CD4-positive, alpha-beta T cell treated with Interferon gamma for 1 hour (primary cell): Measurements from ENCODE around the gene PDILT.
"Not testable (repeated sequence)": the region's sequence is repeated elsewhere in the genome, so short reads cannot be mapped to it uniquely, and the experiment has no call there.

Source experiments
- DNase-seq: peaks from one replicate; pipeline ENCODE4 v3.0.0-alpha.2; 2020

The PDILT gene

GRCh38 chr16:20404637-20405036 is at the start of gene PDILT:
PDILT (minus strand) TSS chr16:20404737; CDS start chr16:20399300, 5,437 bp downstream.
- DNase-seq, result no peak

- DNase-seq, result not testable (repeated sequence)
Observed at GRCh38 chr16:20453633-20454032, 49.1 kb upstream of the PDILT start.

- not testable (repeated sequence) for DNase-seq
Observed at GRCh38 chr16:20451364-20451763, 46.8 kb upstream of the PDILT start, which contains the start of gene ACSM2A. ACSM2A (plus strand) TSS chr16:20451521; CDS start chr16:20460115, 8,594 bp downstream.

GRCh38 chr16:20446652-20447393 is 42.3 kb upstream of the PDILT start:
- not testable (repeated sequence) for DNase-seq

- DNase-seq, result not testable (repeated sequence)
Observed at GRCh38 chr16:20441859-20442258, 37.3 kb upstream of the PDILT start.

- DNase-seq, result no peak
Observed at GRCh38 chr16:20441191-20441590, 36.7 kb upstream of the PDILT start.

- not testable (repeated sequence) for DNase-seq
Observed at GRCh38 chr16:20440731-20441130, 36.2 kb upstream of the PDILT start.

- DNase-seq, result not testable (repeated sequence)
Observed at GRCh38 chr16:20439820-20440231, 35.3 kb upstream of the PDILT start.

GRCh38 chr16:20438950-20439349 is 34.4 kb upstream of the PDILT start:
- DNase-seq, result not testable (repeated sequence)

GRCh38 chr16:20430948-20431347 is 26.4 kb upstream of the PDILT start:
- no peak for DNase-seq

- not testable (repeated sequence) for DNase-seq
Observed at GRCh38 chr16:20430480-20430879, 25.9 kb upstream of the PDILT start.

GRCh38 chr16:20429499-20429898 is 25.0 kb upstream of the PDILT start:
- DNase-seq, result not testable (repeated sequence)

- not testable (repeated sequence) for DNase-seq
Observed at GRCh38 chr16:20427401-20427797, 22.9 kb upstream of the PDILT start.

- DNase-seq, result no peak
Observed at GRCh38 chr16:20424129-20424866, 19.8 kb upstream of the PDILT start.

- not testable (repeated sequence) for DNase-seq
Observed at GRCh38 chr16:20423772-20424128, 19.2 kb upstream of the PDILT start.

- not testable (repeated sequence) for DNase-seq
Observed at GRCh38 chr16:20421748-20422147, 17.2 kb upstream of the PDILT start.

GRCh38 chr16:20419093-20419492 is 14.6 kb upstream of the PDILT start:
- not testable (repeated sequence) for DNase-seq

GRCh38 chr16:20415541-20415940 is 11.0 kb upstream of the PDILT start:
- DNase-seq, result no peak

- DNase-seq, result no peak
Observed at GRCh38 chr16:20411055-20411454, 6.5 kb upstream of the PDILT start.

GRCh38 chr16:20410121-20410723 is 5.7 kb upstream of the PDILT start:
- DNase-seq, result peak; percentile 16

GRCh38 chr16:20409398-20410120 is 5.0 kb upstream of the PDILT start, which contains the start of gene ACSM5:
ACSM5 (plus strand) TSS chr16:20409534; CDS start chr16:20411485, 1,951 bp downstream.
- no peak for DNase-seq

GRCh38 chr16:20402651-20403050 is 1.9 kb downstream of the PDILT start:
- no peak for DNase-seq
